Cerebellar nuclear complex (tissue), 1 donor: ENCODE measurements around the gene RNF112.

Experiments
- DNase-seq, 2 experiments: peaks; one replicate each; lab custom pipeline; 2025; lab: John Stamatoyannopoulos, UW

Gene RNF112

GRCh38 chr17:19410875-19411620 lies at the start of gene RNF112:
RNF112 (plus strand) TSS chr17:19411232; CDS start chr17:19411409, 177 bp downstream.
- DNase-seq, result peak; percentile 68 to 76

GRCh38 chr17:19361326-19361725 lies 49.7 kb upstream of the RNF112 start:
- DNase-seq, result no peak

GRCh38 chr17:19361944-19362276 lies 49.1 kb upstream of the RNF112 start:
- no peak for DNase-seq

- DNase-seq, result peak in 1 of 2 experiments; percentile 83
Measured at GRCh38 chr17:19362277-19363113, 48.5 kb upstream of the RNF112 start, which contains the start of gene B9D1. B9D1 (minus strand) TSS chr17:19362723; CDS start chr17:19362569, 154 bp downstream.

- no peak for DNase-seq
Measured at GRCh38 chr17:19363114-19363438, 48.0 kb upstream of the RNF112 start.

- no peak for DNase-seq
Measured at GRCh38 chr17:19363460-19364035, 47.5 kb upstream of the RNF112 start.

- peak; percentile 58 to 80 for DNase-seq
Measured at GRCh38 chr17:19364699-19365498, 46.1 kb upstream of the RNF112 start.

- no peak for DNase-seq
Measured at GRCh38 chr17:19365499-19365817, 45.6 kb upstream of the RNF112 start.

GRCh38 chr17:19365833-19366636 lies 45.0 kb upstream of the RNF112 start:
- DNase-seq, result no peak

GRCh38 chr17:19366637-19366972 lies 44.4 kb upstream of the RNF112 start:
- no peak for DNase-seq

- no peak for DNase-seq
Measured at GRCh38 chr17:19368229-19368628, 42.8 kb upstream of the RNF112 start.

- DNase-seq, result no peak
Measured at GRCh38 chr17:19369107-19369778, 41.8 kb upstream of the RNF112 start.

GRCh38 chr17:19369846-19370492 lies 41.1 kb upstream of the RNF112 start:
- DNase-seq, result no peak

GRCh38 chr17:19370493-19370960 lies 40.5 kb upstream of the RNF112 start:
- no peak for DNase-seq

- no peak for DNase-seq
Measured at GRCh38 chr17:19371259-19372010, 39.6 kb upstream of the RNF112 start.

- DNase-seq, result no peak
Measured at GRCh38 chr17:19372011-19372370, 39.0 kb upstream of the RNF112 start.

- DNase-seq, result no peak
Measured at GRCh38 chr17:19372439-19372838, 38.6 kb upstream of the RNF112 start.

- no peak for DNase-seq
Measured at GRCh38 chr17:19372866-19373504, 38.0 kb upstream of the RNF112 start.

GRCh38 chr17:19374136-19374535 lies 36.9 kb upstream of the RNF112 start:
- no peak for DNase-seq
